Upper lobe of right lung (tissue), 1 donor: ENCODE measurements around the gene SIRT7. TPM values are rescaled to one million over a fixed set of nuclear protein-coding genes. Genes with fewer than 3 reads are reported as not detected.

Experiments used
- ATAC-seq: fragments of 200-7000 bp; cut with Tn5 transposase; one replicate; pipeline ENCODE4 v1.9.1; 2020; ENCODE audit warnings: mild to moderate bottlenecking, moderate library complexity
- DNase-seq: peaks from one replicate; pipeline ENCODE4 v3.0.0-alpha.2; 2020
- H3K27ac ChIP-seq: fragments of 200-600 bp; one replicate; pipeline ENCODE4 v1.8.0; 2022
- H3K27me3 ChIP-seq: fragments of 200-600 bp; one replicate; pipeline ENCODE4 v1.8.0; 2022; ENCODE audit warnings: mild to moderate bottlenecking
- H3K36me3 ChIP-seq: fragments of 200-600 bp; one replicate; pipeline ENCODE4 v1.8.0; 2022
- H3K4me1 ChIP-seq: fragments of 200-600 bp; one replicate; pipeline ENCODE4 v1.8.0; 2022
- H3K4me3 ChIP-seq: fragments of 200-600 bp; one replicate; pipeline ENCODE4 v1.8.0; 2022; ENCODE audit warnings: mild to moderate bottlenecking
- H3K9me3 ChIP-seq: fragments of 200-600 bp; one replicate; pipeline ENCODE4 v1.8.0; 2022
- CTCF ChIP-seq: fragments of 200-600 bp; IDR thresholded peaks from one replicate; pipeline ENCODE4 v1.8.0; 2022; ENCODE audit warnings: antibody characterized with exemption
- intact Hi-C: fragments of 100-400 bp; cut with DNase I; formaldehyde crosslinking; loops from one replicate; pipeline ENCODE4 v1.11.0; 2022
- total RNA-seq: library from RNA; stranded (reverse); fragmentation: NEBNext Ultra II Directional; extraction: Animal tissue kit (Norgen Biotek cat#: 25700); gene quantifications from one replicate; pipeline ENCODE4 v1.2.1, GENCODE V29; 2021
- donor health status: DM: no; HTN: yes; CAD: no; lungs with severe emphysema.

The SIRT7 gene
- total RNA-seq, 1 donor from 2014 or later, result 27.5 TPM

DNA sequence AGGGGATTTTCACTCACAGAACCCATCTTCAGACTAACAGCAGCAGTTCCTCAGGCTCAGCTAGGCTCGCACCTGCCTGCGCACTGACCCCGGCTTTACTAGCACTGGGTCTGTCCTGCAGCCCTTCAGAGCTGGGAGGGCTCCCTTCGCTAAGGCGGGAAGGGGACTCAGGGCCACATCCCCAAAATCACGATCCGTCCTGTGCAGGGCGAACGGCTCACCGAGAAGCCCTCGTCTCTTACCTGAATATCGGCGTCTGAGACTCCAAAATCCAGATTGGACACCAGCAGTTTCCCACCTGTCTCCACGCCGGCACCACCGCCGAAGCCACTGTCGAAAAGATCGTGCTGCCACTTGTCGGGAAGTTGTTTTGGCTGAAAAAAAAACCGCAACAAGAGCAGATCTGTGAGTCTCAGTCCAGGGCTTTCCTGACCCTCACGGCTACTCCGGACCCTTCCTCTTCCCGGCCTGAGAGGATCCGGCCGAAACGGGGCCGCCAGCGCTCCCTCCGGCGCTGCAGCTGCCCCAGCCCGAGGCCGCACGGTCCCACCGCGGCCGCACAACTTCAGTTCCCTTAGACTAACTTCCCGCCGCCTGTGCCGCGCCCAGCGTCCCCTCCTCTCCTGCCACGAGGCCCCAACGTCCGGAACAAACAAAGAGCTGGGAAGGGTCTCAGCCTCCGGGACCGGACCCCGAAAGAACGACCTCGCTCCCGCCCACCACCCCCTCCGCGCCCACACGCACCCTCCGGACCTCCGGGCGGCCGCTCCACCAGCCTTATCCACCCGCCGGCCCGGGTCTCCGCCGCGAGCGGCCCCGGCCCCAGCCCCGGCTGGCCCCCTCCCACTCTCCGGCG is 27.3 kb downstream of the SIRT7 start:
- H3K4me1 ChIP-seq, result peaks cover 26% of the 10 kb centered on the region
- intact Hi-C loops, result no loop called here
- TF ChIP-seq CTCF, result no peak
- peaks cover 59% of the 10 kb centered on the region for H3K36me3 ChIP-seq
- ATAC-seq (no peak), DNase-seq (no peak)
- peak overlapping the region; percentile 87 for H3K27ac ChIP-seq
- H3K4me3 ChIP-seq, result peak overlapping the region; percentile 91
- H3K9me3 ChIP-seq, result no peaks in the 10 kb centered on the region
- no peaks in the 10 kb centered on the region for H3K27me3 ChIP-seq

DNA sequence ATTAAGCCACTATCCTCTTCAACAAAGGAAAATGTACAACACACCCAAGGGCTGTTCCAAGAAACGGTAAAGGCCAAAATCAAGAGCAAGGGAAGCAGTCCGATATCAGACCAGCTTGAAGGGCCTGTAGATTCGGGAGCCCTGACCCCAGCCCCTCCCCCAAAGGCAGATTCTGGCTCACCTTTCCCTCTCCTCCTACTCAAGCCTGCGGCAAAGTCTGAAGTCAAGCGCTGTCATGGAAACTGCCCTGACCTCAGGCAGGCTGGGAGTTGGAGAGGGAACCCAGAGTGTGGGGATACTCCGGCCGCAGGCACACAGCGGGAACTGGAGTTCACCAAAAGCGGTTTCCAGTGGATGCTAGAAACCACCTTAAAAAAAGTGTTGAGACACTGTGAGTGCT is 28.4 kb downstream of the SIRT7 start:
- DNase-seq (no peak), ATAC-seq (no peak)
- TF ChIP-seq CTCF, result no peak
- Histone ChIP-seq H3K27ac (no peak overlapping the region), H3K27me3 (no peaks in the 10 kb centered on the region), H3K9me3 (no peaks in the 10 kb centered on the region), H3K4me1 (peaks cover 26% of the 10 kb centered on the region), H3K36me3 (peaks cover 61% of the 10 kb centered on the region), H3K4me3 (no peak overlapping the region)
- intact Hi-C loops, result no loop called here

DNA sequence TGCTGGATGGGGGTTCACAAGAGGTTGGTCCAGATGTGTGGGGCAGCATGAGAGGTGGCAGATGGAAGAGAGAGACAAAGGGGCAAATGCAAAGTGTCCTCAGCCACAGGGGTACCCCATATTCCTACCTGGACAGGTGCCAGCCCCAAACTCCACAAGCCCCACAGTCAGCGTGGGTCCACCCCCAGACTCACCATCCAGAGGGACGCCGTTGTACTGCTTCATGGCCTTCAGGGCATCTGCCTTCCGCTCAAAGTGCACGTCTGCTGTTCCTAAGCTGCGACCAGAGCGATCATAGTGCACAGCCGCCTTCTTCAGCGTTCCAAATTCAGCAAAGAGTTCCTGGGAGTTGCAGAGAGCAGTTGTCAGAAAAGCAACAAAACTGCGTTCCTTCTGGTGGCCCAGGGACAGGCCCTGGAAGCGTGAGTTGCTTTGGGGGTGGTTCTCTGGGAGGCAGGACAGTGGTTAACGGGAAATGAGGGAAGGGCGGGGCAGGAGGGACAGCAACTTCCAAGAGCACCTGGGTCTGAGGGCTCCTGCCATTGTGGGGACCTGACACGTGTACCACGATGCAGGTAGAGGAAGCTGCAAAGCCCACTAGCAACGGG is 28.9 kb downstream of the SIRT7 start:
- no peaks in the 10 kb centered on the region for H3K9me3 ChIP-seq
- ATAC-seq, result no peak
- no peak for DNase-seq
- H3K27me3 ChIP-seq, result no peaks in the 10 kb centered on the region
- H3K27ac ChIP-seq, result no peak overlapping the region
- H3K36me3 ChIP-seq, result peaks cover 58% of the 10 kb centered on the region
- H3K4me3 ChIP-seq, result no peak overlapping the region
- H3K4me1 ChIP-seq, result peaks cover 26% of the 10 kb centered on the region
- intact Hi-C loops, result no loop called here
- TF ChIP-seq CTCF, result no peak

GRCh38 chr17:81888105-81888987 is 29.6 kb downstream of the SIRT7 start:
- TF ChIP-seq CTCF, result no peak
- Histone ChIP-seq H3K9me3 (no peaks in the 10 kb centered on the region), H3K4me1 (peaks cover 26% of the 10 kb centered on the region), H3K27me3 (no peaks in the 10 kb centered on the region), H3K36me3 (peaks cover 58% of the 10 kb centered on the region), H3K4me3 (no peak overlapping the region), H3K27ac (no peak overlapping the region)
- intact Hi-C loops, result no loop called here
- DNase-seq, result no peak
- no peak for ATAC-seq

GRCh38 chr17:81885869-81886548 is 32.0 kb downstream of the SIRT7 start:
- ATAC-seq (no peak), DNase-seq (no peak)
- Histone ChIP-seq H3K9me3 (no peaks in the 10 kb centered on the region), H3K4me1 (peaks cover 16% of the 10 kb centered on the region), H3K27ac (no peak overlapping the region), H3K4me3 (no peak overlapping the region), H3K27me3 (no peaks in the 10 kb centered on the region), H3K36me3 (peaks cover 65% of the 10 kb centered on the region)
- no peak for TF ChIP-seq CTCF
- intact Hi-C loops, result no loop called here
